Spinal cord (tissue), 10 donors: Measurements from ENCODE around the gene PITPNM3. TPM values are rescaled to one million over a fixed set of nuclear protein-coding genes. Genes with fewer than 3 reads are reported as not detected.

ENCODE experiments used
- DNase-seq, 6 donors: peaks; one replicate each; pipeline versions ENCODE4 v3.0.0 to v3.0.0-alpha.2; 2013 to 2015; ENCODE audit warnings: low spot score in 6 of 6, low read depth in 4 of 6
- H3K27ac ChIP-seq: one replicate; pipeline ENCODE4 v1.5.1; 2013; ENCODE audit warnings: low read depth, low read length, control low read depth
- H3K27me3 ChIP-seq: one replicate; pipeline ENCODE4 v1.6.1; 2013; ENCODE audit warnings: low read length; ENCODE audit not compliant: control insufficient read depth, insufficient read depth
- H3K36me3 ChIP-seq: one replicate; pipeline ENCODE4 v1.6.1; 2013; ENCODE audit warnings: low read length; ENCODE audit not compliant: control insufficient read depth, insufficient read depth
- H3K4me1 ChIP-seq: one replicate; pipeline ENCODE4 v1.6.1; 2013; ENCODE audit warnings: low read length; ENCODE audit not compliant: control insufficient read depth, insufficient read depth
- H3K4me3 ChIP-seq: one replicate; pipeline ENCODE4 v1.5.1; 2013; ENCODE audit warnings: low read depth, low read length, control low read depth
- H3K9me3 ChIP-seq: one replicate; pipeline ENCODE4 v1.6.1; 2013; ENCODE audit warnings: low read length; ENCODE audit not compliant: control insufficient read depth, insufficient read depth
- WGBS: methylation state at CpG from one replicate; pipeline ENCODE4 v1.1.5; 2013; ENCODE audit warnings: missing lambda C conversion rate; ENCODE audit not compliant: insufficient coverage; 5-methylcytosine and 5-hydroxymethylcytosine counted together
- polyA plus RNA-seq, 2 donors: library from polyadenylated mRNA; unstranded; fragments of 120-200 nt; gene quantifications; one replicate each; pipeline ENCODE4 v1.2.1, GENCODE V29; 2013; ENCODE audit not compliant: insufficient read length in 2 of 2
- total RNA-seq, 2 donors: library from RNA; depleted of rRNA in 1 of 2; stranded (reverse); fragments of 120-200 nt in 1 of 2; fragments of >200 nt in 1 of 2; gene quantifications; one replicate each; pipeline versions ENCODE4 v1.2.3 to v1.2.4, GENCODE V29; 2013 to 2014
- donor health status: healthy.

Gene PITPNM3
- total and polyA plus RNA-seq, 4 donors, result 7.3 to 21.6 (median 16.8) TPM

- WGBS, result 87% methylated on average over 8 of the region's 9 CpGs
- no peak overlapping the region for H3K4me3 ChIP-seq
Measured at GRCh38 chr17:6446516-6447100, 109.7 kb downstream of the PITPNM3 start.

GRCh38 chr17:6444571-6445335, 111.6 kb downstream of the PITPNM3 start:
- WGBS, result 23% methylated on average over 24 of the region's 36 CpGs
- DNase-seq, result no peak

More at GRCh38 chr17:6446516-6447100, 109.7 kb downstream of the PITPNM3 start:
- H3K9me3 ChIP-seq, result no peaks in the 10 kb centered on the region
- peaks cover 30% of the 10 kb centered on the region for H3K36me3 ChIP-seq
- DNase-seq, result no peak
- peaks cover 15% of the 10 kb centered on the region for H3K4me1 ChIP-seq
- H3K27me3 ChIP-seq, result no peaks in the 10 kb centered on the region
- no peak overlapping the region for H3K27ac ChIP-seq

GRCh38 chr17:6443692-6444570, 112.4 kb downstream of the PITPNM3 start, which contains the start of gene PIMREG:
PIMREG (plus strand) TSS chr17:6444455; CDS start chr17:6445111, 656 bp downstream.
- WGBS, result under 1% methylated on average over 62 of the region's 62 CpGs
- peak; percentile 84 to 99 (median 94) for DNase-seq
- H3K4me1 ChIP-seq, result peaks cover 23% of the 10 kb centered on the region
- H3K27ac ChIP-seq, result peak within 1 kb of the TSS; percentile 98
- H3K27me3 ChIP-seq, result no peaks in the 10 kb centered on the region
- peak within 1 kb of the TSS; percentile 86 for H3K4me3 ChIP-seq
- no peaks in the 10 kb centered on the region for H3K9me3 ChIP-seq
- peaks cover 18% of the 10 kb centered on the region for H3K36me3 ChIP-seq

More at GRCh38 chr17:6444571-6445335, 111.6 kb downstream of the PITPNM3 start:
- Histone ChIP-seq H3K27me3 (no peaks in the 10 kb centered on the region), H3K4me1 (peaks cover 19% of the 10 kb centered on the region), H3K9me3 (no peaks in the 10 kb centered on the region), H3K4me3 (peak overlapping the region; percentile 57), H3K36me3 (peaks cover 26% of the 10 kb centered on the region), H3K27ac (no peak overlapping the region)

GRCh38 chr17:6442775-6443174, 113.6 kb downstream of the PITPNM3 start:
- Histone ChIP-seq H3K27me3 (no peaks in the 10 kb centered on the region), H3K4me3 (no peak overlapping the region), H3K27ac (no peak overlapping the region), H3K36me3 (peaks cover 13% of the 10 kb centered on the region), H3K9me3 (no peaks in the 10 kb centered on the region), H3K4me1 (peaks cover 23% of the 10 kb centered on the region)
- no peak for DNase-seq
- no CpG with 5 or more reads among the region's 6 CpGs for WGBS

- DNase-seq, result peak in 3 of 6 donors; percentile 28 to 85 (median 74)
- Histone ChIP-seq H3K27ac (no peak overlapping the region), H3K9me3 (no peaks in the 10 kb centered on the region), H3K27me3 (no peaks in the 10 kb centered on the region), H3K36me3 (peaks cover 1% of the 10 kb centered on the region), H3K4me1 (peaks cover 26% of the 10 kb centered on the region), H3K4me3 (no peak overlapping the region)
- WGBS, result 21% methylated on average over 4 of the region's 4 CpGs
Measured at GRCh38 chr17:6439951-6440350, 116.4 kb downstream of the PITPNM3 start.

- Histone ChIP-seq H3K4me1 (peaks cover 14% of the 10 kb centered on the region), H3K27me3 (no peaks in the 10 kb centered on the region), H3K9me3 (no peaks in the 10 kb centered on the region), H3K4me3 (no peak overlapping the region), H3K36me3 (no peaks in the 10 kb centered on the region), H3K27ac (no peak overlapping the region)
- no CpG with 5 or more reads among the region's 3 CpGs for WGBS
- no peak for DNase-seq
Measured at GRCh38 chr17:6437956-6438355, 118.4 kb downstream of the PITPNM3 start.

GRCh38 chr17:6437466-6437865, 118.9 kb downstream of the PITPNM3 start:
- H3K27me3 ChIP-seq, result no peaks in the 10 kb centered on the region
- H3K36me3 ChIP-seq, result no peaks in the 10 kb centered on the region
- H3K4me1 ChIP-seq, result peaks cover 14% of the 10 kb centered on the region
- H3K9me3 ChIP-seq, result no peaks in the 10 kb centered on the region
- DNase-seq, result no peak
- no CpG with 5 or more reads among the region's 4 CpGs for WGBS
- H3K27ac ChIP-seq, result no peak overlapping the region
- no peak overlapping the region for H3K4me3 ChIP-seq

- no peak overlapping the region for H3K27ac ChIP-seq
- H3K36me3 ChIP-seq, result no peaks in the 10 kb centered on the region
- peak in 3 of 6 donors; percentile 40 to 91 (median 82) for DNase-seq
- no peaks in the 10 kb centered on the region for H3K9me3 ChIP-seq
- no peaks in the 10 kb centered on the region for H3K27me3 ChIP-seq
- 6% methylated on average over 3 of the region's 9 CpGs for WGBS
- H3K4me1 ChIP-seq, result peaks cover 14% of the 10 kb centered on the region
- no peak overlapping the region for H3K4me3 ChIP-seq
Measured at GRCh38 chr17:6435968-6436367, 120.4 kb downstream of the PITPNM3 start.

- Histone ChIP-seq H3K9me3 (no peaks in the 10 kb centered on the region), H3K4me3 (no peak within 1 kb of the TSS), H3K36me3 (no peaks in the 10 kb centered on the region), H3K27ac (no peak within 1 kb of the TSS), H3K27me3 (no peaks in the 10 kb centered on the region), H3K4me1 (peaks cover 14% of the 10 kb centered on the region)
- 77% methylated on average over 10 of the region's 16 CpGs for WGBS
- no peak for DNase-seq
Measured at GRCh38 chr17:6435051-6435450, 121.3 kb downstream of the PITPNM3 start, which contains the start of gene AIPL1. AIPL1 (minus strand) TSS chr17:6435121; CDS start chr17:6435104, 17 bp downstream.
